ENCODE results near the gene ADGB.
"Not testable (repeated sequence)": the region's sequence is repeated elsewhere in the genome, so short reads cannot be mapped to it uniquely, and the experiment has no call there.

Gene ADGB

GRCh38 chr6:146770275-146770964 lies 171.6 kb downstream of the ADGB start:
- no peak for DNase-seq

GRCh38 chr6:146770965-146771735 lies 172.4 kb downstream of the ADGB start:
- DNase-seq, result peak; percentile 53

GRCh38 chr6:146775220-146775619 lies 176.4 kb downstream of the ADGB start:
- peak; percentile 13 for DNase-seq

GRCh38 chr6:146781836-146782235 lies 183.1 kb downstream of the ADGB start:
- DNase-seq, result no peak

- DNase-seq, result peak; percentile 46
Observed at GRCh38 chr6:146785001-146785585, 186.3 kb downstream of the ADGB start.

GRCh38 chr6:146787876-146788508 lies 189.2 kb downstream of the ADGB start:
- no peak for DNase-seq

- no peak for DNase-seq
Observed at GRCh38 chr6:146790561-146791091, 191.9 kb downstream of the ADGB start.

- no peak for DNase-seq
Observed at GRCh38 chr6:146791930-146792329, 193.2 kb downstream of the ADGB start.

GRCh38 chr6:146793218-146793617 lies 194.4 kb downstream of the ADGB start:
- not testable (repeated sequence) for DNase-seq

- no peak for DNase-seq
Observed at GRCh38 chr6:146795479-146796133, 196.8 kb downstream of the ADGB start.

GRCh38 chr6:146803167-146803566 lies 204.4 kb downstream of the ADGB start:
- not testable (repeated sequence) for DNase-seq

- no peak for DNase-seq
Observed at GRCh38 chr6:146803601-146804000, 204.8 kb downstream of the ADGB start.

GRCh38 chr6:146805546-146806325 lies 207.0 kb downstream of the ADGB start:
- no peak for DNase-seq

GRCh38 chr6:146809014-146809413 lies 210.2 kb downstream of the ADGB start:
- not testable (repeated sequence) for DNase-seq

GRCh38 chr6:146812811-146813321 lies 214.1 kb downstream of the ADGB start:
- not testable (repeated sequence) for DNase-seq

- no peak for DNase-seq
Observed at GRCh38 chr6:146813554-146813953, 214.8 kb downstream of the ADGB start.

- DNase-seq, result no peak
Observed at GRCh38 chr6:146814148-146814750, 215.5 kb downstream of the ADGB start.

GRCh38 chr6:146815511-146816462 lies 217.0 kb downstream of the ADGB start:
- DNase-seq, result not testable (repeated sequence)

GRCh38 chr6:146819596-146820320 lies 221.0 kb downstream of the ADGB start:
- no peak for DNase-seq

All from CD4-positive, alpha-beta T cell treated with Interleukin-17A for 1 hour (primary cell).